IPS DF 4.7 (cell line): ENCODE data around the gene SNRPD1.
"Not testable (repeated sequence)": the region's sequence is repeated elsewhere in the genome, so short reads cannot be mapped to it uniquely, and the experiment has no call there.

Experiments
- DNase-seq: peaks from one replicate; pipeline ENCODE4 v3.0.0-alpha.2; 2013; ENCODE audit warnings: low spot score; ENCODE audit errors: extremely low read depth

The SNRPD1 gene

DNA sequence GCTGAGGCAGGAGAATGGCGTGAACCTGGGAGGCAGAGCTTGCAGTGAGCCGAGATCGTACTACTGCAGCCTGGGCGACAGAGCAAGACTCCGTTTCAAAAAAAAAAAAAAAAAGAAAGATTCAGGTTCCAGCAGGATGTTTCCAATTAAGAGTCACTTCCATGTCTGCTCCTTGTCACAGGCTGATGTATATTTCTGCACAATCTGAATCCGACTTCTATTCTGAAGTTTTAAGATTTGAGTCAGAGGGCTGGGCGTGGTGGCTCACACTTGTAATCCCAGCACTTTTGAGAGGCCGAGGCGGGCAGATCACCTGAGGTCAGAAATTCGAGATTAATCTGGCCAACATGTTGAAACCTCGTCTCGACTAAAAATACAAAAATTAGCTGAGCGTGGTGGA lies 24.7 kb downstream of the SNRPD1 start:
- no peak for DNase-seq

DNA sequence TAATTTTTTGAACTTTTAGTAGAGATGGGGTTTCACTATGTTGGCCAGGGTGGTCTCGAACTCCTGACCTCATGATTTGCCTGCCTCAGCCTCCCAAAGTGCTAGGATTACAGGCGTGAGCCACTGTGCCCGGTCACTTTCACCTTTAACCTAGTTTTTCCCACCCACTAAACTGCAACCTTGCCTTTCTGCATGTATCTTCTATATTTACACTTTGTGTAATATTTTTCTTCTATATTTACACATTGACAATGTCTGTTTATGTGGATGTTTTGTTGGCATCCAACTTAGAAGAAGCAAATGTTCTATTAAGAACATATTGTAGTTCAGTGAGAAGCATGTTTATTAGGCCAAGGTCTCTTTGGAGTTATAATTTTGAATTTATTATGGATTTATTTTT lies 26.7 kb downstream of the SNRPD1 start:
- no peak for DNase-seq

DNA sequence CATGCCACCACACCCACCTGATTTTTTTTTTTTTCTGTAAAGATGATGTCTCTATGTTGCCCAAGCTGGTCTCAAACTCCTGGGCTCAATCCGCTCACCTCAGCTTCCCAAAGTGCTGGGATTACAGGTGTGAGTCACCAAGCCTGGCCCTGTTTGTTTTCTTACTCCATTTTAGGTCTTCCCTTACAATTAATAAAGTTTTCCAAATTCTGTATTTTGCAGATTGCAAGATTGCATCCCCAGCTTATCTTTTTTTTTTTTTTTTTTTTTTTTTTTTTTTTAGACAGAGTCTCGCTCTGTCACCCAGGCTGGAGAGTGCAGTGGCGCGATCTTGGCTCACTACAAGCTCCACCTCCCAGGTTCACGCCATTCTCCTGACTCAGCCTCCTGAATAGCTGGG lies 28.3 kb downstream of the SNRPD1 start:
- DNase-seq: not testable (repeated sequence)

DNA sequence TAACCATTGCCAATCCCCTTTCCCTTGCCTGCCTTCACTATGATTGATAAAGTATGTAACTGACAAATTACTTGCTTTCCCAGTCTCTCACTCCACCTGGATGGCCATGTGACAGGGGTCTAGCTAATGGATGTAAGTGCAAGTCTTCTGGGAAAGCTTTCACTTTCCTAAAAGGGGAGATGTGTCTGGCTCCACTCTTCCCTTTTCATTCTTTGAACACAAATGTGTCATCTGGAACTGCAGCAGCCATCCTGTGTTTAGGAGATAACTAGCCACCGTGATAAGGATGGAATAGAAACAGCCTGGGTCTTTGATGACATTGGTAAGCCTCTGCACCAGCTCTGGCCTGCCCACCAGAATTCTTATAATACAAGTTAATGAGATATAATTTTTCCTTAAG lies 38.2 kb downstream of the SNRPD1 start:
- no peak for DNase-seq

- no peak for DNase-seq
Measured at GRCh38 chr18:21652073-21652472, 40.0 kb downstream of the SNRPD1 start.

DNA sequence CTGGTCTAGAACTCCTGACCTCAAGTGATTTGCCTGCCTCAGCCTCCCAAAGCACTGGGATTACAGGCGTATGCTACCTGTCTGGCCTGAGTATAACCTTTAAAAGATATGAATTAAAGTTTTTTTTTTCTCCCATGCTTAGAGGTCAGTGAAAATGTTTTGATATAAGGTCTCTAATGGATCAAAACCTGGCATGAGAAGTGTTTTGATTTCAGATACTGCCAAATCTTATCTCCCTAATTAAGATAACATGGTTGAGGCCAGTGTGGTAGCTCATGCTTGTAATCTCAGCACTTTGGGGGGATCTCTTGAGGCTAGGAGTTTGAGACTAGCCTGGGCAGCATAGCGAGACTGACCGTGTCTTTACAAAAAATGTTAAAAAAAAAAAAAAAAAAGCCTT lies 41.2 kb downstream of the SNRPD1 start:
- no peak for DNase-seq

- no peak for DNase-seq
Measured at GRCh38 chr18:21656402-21656801, 44.3 kb downstream of the SNRPD1 start.

DNA sequence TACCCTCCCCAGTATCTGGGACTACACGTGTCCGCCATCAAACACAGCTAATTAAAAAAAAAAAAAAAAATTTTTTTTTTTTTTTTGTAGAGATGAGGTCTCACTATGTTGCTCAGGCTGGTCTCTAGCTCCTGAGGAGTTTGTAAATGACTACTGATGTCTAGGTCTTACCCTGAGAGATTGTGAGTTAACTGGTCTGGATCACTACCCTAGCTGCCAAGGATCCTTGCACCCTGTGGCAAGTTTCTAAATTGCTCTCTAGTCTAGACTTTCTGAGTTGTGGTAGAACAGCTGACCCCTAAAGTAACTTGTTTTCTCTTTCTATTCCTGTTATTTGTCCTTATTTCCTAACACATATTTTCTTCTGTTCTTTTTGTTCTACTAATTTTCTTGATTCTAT lies 48.0 kb downstream of the SNRPD1 start:
- no peak for DNase-seq

DNA sequence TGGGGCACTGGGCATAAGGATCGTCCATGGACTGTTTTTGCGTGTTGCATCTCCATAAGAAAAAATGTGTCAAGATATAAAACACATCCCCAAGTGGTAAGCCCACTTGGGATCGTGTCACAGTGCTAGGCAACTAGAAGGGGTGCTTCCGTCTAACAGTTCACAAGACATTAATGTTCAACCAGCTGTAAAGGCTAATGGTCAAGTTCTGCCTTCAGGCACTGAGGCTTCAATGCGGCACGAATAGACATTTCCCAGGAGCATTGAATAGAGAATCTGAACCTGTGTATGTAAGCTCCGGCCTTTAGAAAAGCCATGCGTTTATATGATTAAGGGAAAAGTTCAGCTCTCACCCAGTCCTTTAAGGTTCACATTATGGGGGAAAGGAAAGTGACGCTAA lies 50.5 kb downstream of the SNRPD1 start:
- no peak for DNase-seq

- no peak for DNase-seq
Measured at GRCh38 chr18:21663578-21663977, 51.5 kb downstream of the SNRPD1 start.

DNA sequence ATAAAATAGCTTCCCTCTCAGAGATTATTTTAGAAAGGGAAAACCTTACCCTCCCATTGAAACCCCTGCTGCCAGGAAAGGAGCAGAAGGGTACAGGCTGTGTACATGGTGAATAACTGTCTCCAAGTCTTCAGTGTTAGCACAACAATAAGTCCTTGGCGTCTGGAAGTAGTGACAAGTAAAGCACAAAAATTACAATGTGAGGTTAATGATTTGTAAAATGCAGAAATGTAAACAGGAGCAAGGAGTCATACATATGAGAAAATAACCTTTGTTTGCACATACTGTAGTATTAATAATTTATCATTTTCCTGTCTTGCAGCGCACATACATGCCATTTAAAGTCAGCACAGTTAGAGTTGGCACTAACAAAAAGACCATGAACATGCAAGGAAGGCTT lies 52.0 kb downstream of the SNRPD1 start:
- no peak for DNase-seq

DNA sequence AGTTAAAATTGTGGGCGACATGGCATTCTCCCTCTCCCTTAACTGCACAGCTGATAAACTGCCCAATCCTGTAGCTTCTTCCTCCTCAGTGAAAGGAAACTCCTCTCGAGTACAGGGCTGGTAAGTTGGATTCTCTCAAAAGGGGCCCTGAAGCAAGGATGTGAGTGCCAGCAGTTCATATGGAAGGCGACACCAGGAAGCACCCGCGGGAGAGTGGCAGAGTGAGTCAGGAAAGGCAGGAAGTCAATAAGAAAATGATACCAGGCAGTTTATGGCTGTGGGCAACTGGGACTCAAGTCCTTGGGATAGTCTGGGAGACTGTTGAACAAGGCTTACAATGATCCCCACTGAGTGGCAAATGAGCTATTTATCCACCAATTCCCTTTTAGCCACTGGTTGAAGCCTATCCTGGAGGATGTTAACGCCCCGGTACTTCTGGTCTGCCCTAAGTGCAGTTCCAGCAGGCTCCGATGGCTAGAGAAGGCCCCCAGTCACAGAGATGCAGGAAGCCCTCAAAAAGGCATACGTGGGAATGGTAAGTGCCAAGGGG lies 57.7 kb downstream of the SNRPD1 start:
- no peak for DNase-seq

- no peak for DNase-seq
Measured at GRCh38 chr18:21672521-21673267, 60.6 kb downstream of the SNRPD1 start.

DNA sequence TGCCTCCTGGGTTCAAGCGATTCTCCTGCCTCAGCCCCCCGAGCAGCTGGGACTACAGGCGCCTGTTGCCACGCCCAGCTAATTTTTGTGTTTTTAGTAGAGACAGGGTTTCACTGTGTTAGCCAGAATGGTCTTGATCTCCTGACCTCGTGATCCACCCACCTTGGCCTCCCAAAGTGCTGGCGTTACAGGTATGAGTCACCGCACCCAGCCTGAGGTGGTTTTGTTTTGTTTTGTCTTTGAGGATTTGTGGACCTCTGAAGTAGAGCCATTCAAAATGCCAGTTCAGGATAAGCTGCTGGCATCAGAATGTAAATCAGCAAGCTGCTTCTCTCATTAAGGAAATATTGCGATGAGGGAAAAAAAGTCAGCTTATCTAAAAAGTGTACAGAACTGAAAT lies 63.2 kb downstream of the SNRPD1 start:
- not testable (repeated sequence) for DNase-seq

DNA sequence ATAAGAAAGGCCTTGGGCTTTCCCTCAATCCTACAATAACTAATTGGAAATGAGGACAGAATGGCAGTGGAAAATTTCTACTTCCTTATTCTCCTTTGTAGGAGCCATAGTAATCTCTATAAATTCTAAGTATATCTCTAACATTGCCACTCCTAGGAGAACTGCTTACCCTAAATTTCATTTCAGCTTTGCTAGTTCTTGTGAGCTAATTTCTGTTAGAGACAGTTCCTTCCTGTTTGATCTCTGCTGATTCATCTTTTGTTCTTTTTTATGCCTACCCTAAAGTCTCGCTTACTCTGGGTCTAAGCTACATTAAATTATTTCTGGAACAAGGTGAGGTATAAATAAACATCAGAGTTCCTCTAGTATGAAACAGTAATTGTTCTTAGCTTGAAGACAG lies 66.7 kb downstream of the SNRPD1 start:
- no peak for DNase-seq

- no peak for DNase-seq
Measured at GRCh38 chr18:21680161-21680560, 68.0 kb downstream of the SNRPD1 start.

- no peak for DNase-seq
Measured at GRCh38 chr18:21682371-21683051, 70.4 kb downstream of the SNRPD1 start.
